HepG2 (cell line): ENCODE measurements around the gene PKM. TPM values are rescaled to one million over a fixed set of nuclear protein-coding genes. Genes with fewer than 3 reads are reported as not detected.

Source experiments
- ATAC-seq: fragments of 200-7000 bp; cut with Tn5 transposase; 3 replicates; pipeline ENCODE4 v1.9.1; 2020; ENCODE audit warnings: mild to moderate bottlenecking, moderate library complexity
- BruUV-seq: library from RNA; stranded (reverse); fragments of 400-500 nt; replicated peaks from 2 replicates; lab custom pipeline; 2021; lab: Mats Ljungman, UMichigan
- CTCF ChIA-PET: fragments of 300-600 bp; formaldehyde crosslinking; extraction: SDS; loops from one replicate; lab custom pipeline; 2021; ENCODE audit warnings: low total read pairs, inconsistent platforms, low intra/inter-chr PET ratio; lab: Yijun Ruan, JAX
- POLR2A ChIA-PET: fragments of 350-600 bp; sonication (Branson Sonifier 250); formaldehyde crosslinking; loops from one replicate; lab custom pipeline; 2020; ENCODE audit warnings: antibody characterized with exemption, inconsistent platforms; lab: Yijun Ruan, JAX
- DNase-seq: peaks from one replicate; pipeline ENCODE4 v3.0.0-alpha.2; 2015; ENCODE audit warnings: low spot score
- FAIRE-seq: peaks from 3 replicates; lab custom pipeline; 2011; peaks lifted over from hg19 to GRCh38; lab: Jason Lieb, UNC
- H2AFZ ChIP-seq: one replicate; pipeline ENCODE4 v1.6.1; 2011; ENCODE audit warnings: low read length, inconsistent platforms
- H3K27ac ChIP-seq: fragments of 300-600 bp; 3 replicates; pipeline ENCODE4 v1.8.0; 2011; ENCODE audit warnings: mixed run types, mild to moderate bottlenecking, mixed read lengths, low read length, inconsistent platforms; ENCODE audit not compliant: insufficient read depth; ENCODE audit errors: extremely low read length
- H3K27me3 ChIP-seq, 2 experiments: fragments of 200-600 bp in 1 of 2; 2 replicates in 1 of 2; 3 replicates in 1 of 2; pipeline versions ENCODE4 v1.6.0 to v1.8.0; 2011; ENCODE audit warnings: low read length in 2 of 2, mild to moderate bottlenecking in 2 of 2, moderate library complexity in 2 of 2, inconsistent platforms in 1 of 2; ENCODE audit not compliant: insufficient read depth in 2 of 2, control insufficient read depth in 1 of 2
- H3K36me3 ChIP-seq, 2 experiments: fragments of 200-600 bp in 1 of 2; replicated peaks in 1 of 2; 2 replicates in 1 of 2; 3 replicates in 1 of 2; pipeline versions ENCODE4 v1.5.1 to v1.8.0; 2011; ENCODE audit warnings: low read length in 2 of 2, inconsistent platforms in 1 of 2; ENCODE audit not compliant: insufficient read depth in 2 of 2, control insufficient read depth in 1 of 2
- H3K4me1 ChIP-seq: 2 replicates; pipeline ENCODE4 v1.5.1; 2012; ENCODE audit warnings: low read length, inconsistent platforms; ENCODE audit not compliant: insufficient read depth
- H3K4me2 ChIP-seq: 2 replicates; pipeline ENCODE4 v1.6.0; 2011; ENCODE audit warnings: low read depth, low read length, inconsistent platforms
- H3K4me3 ChIP-seq, 3 experiments: fragments of 200-600 bp in 1 of 3; sonication (generic), shearing (Covaris generic) in 1 of 3; replicated peaks in 1 of 3; 2 replicates each; pipeline ENCODE4 v1.5.1; 2011 to 2016; ENCODE audit warnings: low read length in 3 of 3, inconsistent platforms in 2 of 3, low read depth in 2 of 3, mild to moderate bottlenecking in 2 of 3, control low read depth in 1 of 3, mixed read lengths in 1 of 3; ENCODE audit not compliant: insufficient read depth in 1 of 3
- H3K79me2 ChIP-seq: one replicate; pipeline ENCODE4 v1.6.1; 2011; ENCODE audit warnings: low read length, inconsistent platforms; ENCODE audit not compliant: insufficient read depth
- H3K9ac ChIP-seq: 2 replicates; pipeline ENCODE4 v1.6.0; 2011; ENCODE audit warnings: mild to moderate bottlenecking, low read depth, low read length, inconsistent platforms; ENCODE audit not compliant: insufficient read depth
- H3K9me3 ChIP-seq: 2 replicates; pipeline ENCODE4 v1.5.1; 2012; ENCODE audit warnings: mild to moderate bottlenecking, low read length
- H4K20me1 ChIP-seq: 2 replicates; pipeline ENCODE4 v1.6.0; 2011; ENCODE audit warnings: inconsistent platforms, mild to moderate bottlenecking, low read length, moderate library complexity; ENCODE audit not compliant: insufficient read depth
- CHD4 ChIP-seq: fragments of 200-600 bp; sonication (generic); IDR thresholded peaks from 2 replicates; pipeline ENCODE4 v1.7.0; 2017; ENCODE audit warnings: mild to moderate bottlenecking, low read length, borderline replicate concordance
- FOXO1 ChIP-seq: sonication (generic); formaldehyde crosslinking; IDR thresholded peaks from 2 replicates; pipeline ENCODE4 v1.4.0; 2020; ENCODE audit warnings: missing genetic modification reagents
- HHEX ChIP-seq: IDR thresholded peaks from 2 replicates; pipeline ENCODE4 v1.6.1; 2016; ENCODE audit warnings: control low read depth
- HOXA9 ChIP-seq: sonication (generic); formaldehyde crosslinking; IDR thresholded peaks from 2 replicates; pipeline ENCODE4 v1.8.1; 2022; ENCODE audit warnings: missing genetic modification reagents, mild to moderate bottlenecking, moderate library complexity, borderline replicate concordance
- MEIS2 ChIP-seq: sonication (generic); formaldehyde crosslinking; IDR thresholded peaks from 2 replicates; pipeline ENCODE4 v1.9.0; 2021; ENCODE audit warnings: mild to moderate bottlenecking, missing genetic modification reagents
- NFYB ChIP-seq: sonication (generic); formaldehyde crosslinking; IDR thresholded peaks from 2 replicates; pipeline ENCODE4 v1.4.0; 2020; ENCODE audit warnings: missing genetic modification reagents
- PHF21A ChIP-seq: sonication (generic); formaldehyde crosslinking; IDR thresholded peaks from 2 replicates; pipeline ENCODE4 v1.5.0; 2020; ENCODE audit warnings: mild to moderate bottlenecking, missing genetic modification reagents
- SPEN ChIP-seq: sonication (generic); formaldehyde crosslinking; IDR thresholded peaks from 2 replicates; pipeline ENCODE4 v1.5.1; 2020; ENCODE audit warnings: low read depth, mild to moderate bottlenecking, missing genetic modification reagents
- TCF7L2 ChIP-seq: IDR thresholded peaks from 2 replicates; pipeline ENCODE4 v1.6.1; 2011; ENCODE audit warnings: mild to moderate bottlenecking, low read depth, low read length, moderate library complexity
- ZKSCAN5 ChIP-seq: sonication (generic); formaldehyde crosslinking; IDR thresholded peaks from 2 replicates; pipeline ENCODE4 v1.5.1; 2020; ENCODE audit warnings: mild to moderate bottlenecking, missing genetic modification reagents
- ZMYM3 ChIP-seq: sonication (generic); formaldehyde crosslinking; IDR thresholded peaks from 2 replicates; pipeline ENCODE4 v1.5.1; 2020; ENCODE audit warnings: mild to moderate bottlenecking, missing genetic modification reagents
- ZNF292 ChIP-seq: sonication (generic); formaldehyde crosslinking; IDR thresholded peaks from 2 replicates; pipeline ENCODE4 v1.8.1; 2022; ENCODE audit warnings: mild to moderate bottlenecking, low read depth, missing genetic modification reagents, borderline replicate concordance
- ZNF329 ChIP-seq: sonication (generic); formaldehyde crosslinking; IDR thresholded peaks from 2 replicates; pipeline ENCODE4 v1.9.0; 2021; ENCODE audit warnings: low read depth, mild to moderate bottlenecking, missing genetic modification reagents
- ZNF337 ChIP-seq: sonication (generic); formaldehyde crosslinking; IDR thresholded peaks from 2 replicates; pipeline ENCODE4 v1.5.1; 2020; ENCODE audit warnings: missing genetic modification reagents, low read depth, mild to moderate bottlenecking, borderline replicate concordance
- ZNF468 ChIP-seq: sonication (generic); formaldehyde crosslinking; IDR thresholded peaks from 2 replicates; pipeline ENCODE4 v1.8.0; 2022; ENCODE audit warnings: mild to moderate bottlenecking, moderate library complexity, missing genetic modification reagents
- ZNF549 ChIP-seq: sonication (generic); formaldehyde crosslinking; IDR thresholded peaks from 2 replicates; pipeline ENCODE4 v1.5.0; 2020; ENCODE audit warnings: missing genetic modification reagents
- ZNF775 ChIP-seq: sonication (generic); formaldehyde crosslinking; IDR thresholded peaks from 2 replicates; pipeline ENCODE4 v1.4.0; 2020; ENCODE audit warnings: missing genetic modification reagents, mild to moderate bottlenecking, moderate library complexity, borderline replicate concordance
- ZNF891 ChIP-seq: sonication (generic); formaldehyde crosslinking; IDR thresholded peaks from 2 replicates; pipeline ENCODE4 v1.5.0; 2020; ENCODE audit warnings: mild to moderate bottlenecking, missing genetic modification reagents
- WGBS: methylation state at CpG from one replicate; pipeline ENCODE4 v1.1.6; 2017; ENCODE audit warnings: low lambda C conversion rate; 5-methylcytosine and 5-hydroxymethylcytosine counted together
- in situ Hi-C: cut with HindIII; loops from 2 replicates; pipeline ENCODE4 v1.10.0; 2017; ENCODE audit warnings: low pct_unique_long_range_greater_than_20kb; ENCODE audit not compliant: extremely low pct_ligation_motif_present
- intact Hi-C: fragments of 100-400 bp; cut with micrococcal nuclease; formaldehyde crosslinking; loops from one replicate; pipeline ENCODE4 v1.10.0; 2022; ENCODE audit not compliant: unreplicated experiment
- polyA plus RNA-seq, 8 experiments: library from polyadenylated mRNA; depleted of rRNA in 3 of 8; stranded (reverse) in 7 of 8; unstranded in 1 of 8; fragments of >200 nt; fragmentation: Illumina TruSeq in 4 of 8; extraction: Trizol in 4 of 8; gene quantifications; 2 replicates each; pipeline versions ENCODE4 v1.2.1 to v1.2.3, GENCODE V29; 2011 to 2016; ENCODE audit warnings: low read depth in 4 of 8, missing spikeins in 1 of 8, mixed read lengths in 1 of 8; ENCODE audit not compliant: insufficient read depth in 1 of 8
- total RNA-seq, 5 experiments: library from RNA; depleted of rRNA; stranded (reverse); fragments of >200 nt; fragmentation: Illumina TruSeq; extraction: Trizol; gene quantifications; 2 replicates each; pipeline ENCODE4 v1.2.3, GENCODE V29; 2016; ENCODE audit warnings: low read depth in 1 of 5
- TF ChIP-seq, protein P1 (sequence below): sonication (generic); formaldehyde crosslinking; IDR thresholded peaks from 2 replicates; pipeline ENCODE4 v1.4.0; 2020; ENCODE audit warnings: missing genetic modification reagents
- TF ChIP-seq, protein P2 (sequence below): IDR thresholded peaks from 2 replicates; pipeline ENCODE4 v1.6.1; 2016; ENCODE audit warnings: control low read depth
- TF ChIP-seq, protein P3 (sequence below): sonication (generic); formaldehyde crosslinking; IDR thresholded peaks from 2 replicates; pipeline ENCODE4 v1.5.0; 2020; ENCODE audit warnings: mild to moderate bottlenecking, missing genetic modification reagents

PKM gene
- total and polyA plus RNA-seq, 2 of the 13 experiments (the other 11 are each of a cell fraction or from before 2014, with no cell fraction given): 488 to 780 TPM

DNA sequence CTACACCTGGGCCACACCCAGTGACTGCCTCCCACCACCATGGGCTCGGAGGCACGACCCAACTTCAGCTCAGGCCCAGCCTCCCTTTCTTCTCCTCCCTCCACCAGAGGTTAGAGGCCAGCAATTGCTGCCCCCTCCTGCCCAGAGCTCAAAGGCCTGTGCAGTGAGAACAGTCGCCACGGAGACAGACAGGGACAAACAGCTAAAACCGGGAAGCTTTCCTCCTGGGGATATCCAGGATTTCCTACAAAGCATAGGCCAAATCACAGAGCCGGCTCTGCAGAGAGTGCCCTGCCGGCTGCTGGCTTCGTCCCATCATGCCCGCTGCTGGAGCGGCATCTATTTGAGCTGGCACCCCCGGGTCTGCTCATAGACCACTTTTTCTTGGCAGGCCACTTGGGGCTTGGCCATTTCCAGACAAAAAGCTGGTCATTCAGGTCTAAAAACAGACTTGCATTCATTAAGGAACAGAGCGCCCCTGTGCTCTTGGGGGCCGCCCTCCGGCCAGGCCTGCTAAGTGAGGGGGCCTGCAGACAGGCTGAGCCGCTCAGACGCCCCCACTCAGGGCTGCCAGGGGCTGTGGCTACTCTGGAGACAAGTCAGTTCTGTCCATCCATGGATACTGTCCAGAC lies 50.9 kb downstream of the PKM start:
- H3K9me3 ChIP-seq: no peaks in the 10 kb centered on the region
- no peaks in the 10 kb centered on the region for H4K20me1 ChIP-seq
- 0% methylated on average over 4 of the region's 16 CpGs for WGBS
- H3K9ac ChIP-seq: peak overlapping the region; percentile 44; the same call in 1 of the 2 replicates
- no peak for FAIRE-seq
- DNase-seq: peak; percentile 36
- ChIA-PET POLR2A (no interaction called here), CTCF (no interaction called here)
- H3K79me2 ChIP-seq: no peaks in the 10 kb centered on the region
- in situ Hi-C loops: no loop called here
- H3K4me2 ChIP-seq: peak overlapping the region; percentile 73
- ATAC-seq: peak; percentile 52
- no peaks in the 10 kb centered on the region for H3K36me3 ChIP-seq
- intact Hi-C loops: no loop called here
- peak overlapping the region; percentile 7 for H2AFZ ChIP-seq
- H3K27ac ChIP-seq: peak overlapping the region; percentile 27
- H3K4me1 ChIP-seq: peaks cover 62% of the 10 kb centered on the region
- H3K27me3 ChIP-seq: peaks cover 3 to 39% of the 10 kb centered on the region in 2 experiments; a peak in 4 of 5 replicates
- peak overlapping the region in 1 of 3 experiments; percentile 54; a peak in 3 of 6 replicates for H3K4me3 ChIP-seq
- BruUV-seq: no TSS peak
- no peak for TF ChIP-seq ZNF329
- 0 out of 2 replicates have a peak, but pooled peaks have one; percentile 52 for TF ChIP-seq CHD4
- TF ChIP-seq ZNF891 (CRISPR knock-in tag): no peak
- TF ChIP-seq NFYB (CRISPR knock-in tag): no peak
- TF ChIP-seq, protein P1, sequence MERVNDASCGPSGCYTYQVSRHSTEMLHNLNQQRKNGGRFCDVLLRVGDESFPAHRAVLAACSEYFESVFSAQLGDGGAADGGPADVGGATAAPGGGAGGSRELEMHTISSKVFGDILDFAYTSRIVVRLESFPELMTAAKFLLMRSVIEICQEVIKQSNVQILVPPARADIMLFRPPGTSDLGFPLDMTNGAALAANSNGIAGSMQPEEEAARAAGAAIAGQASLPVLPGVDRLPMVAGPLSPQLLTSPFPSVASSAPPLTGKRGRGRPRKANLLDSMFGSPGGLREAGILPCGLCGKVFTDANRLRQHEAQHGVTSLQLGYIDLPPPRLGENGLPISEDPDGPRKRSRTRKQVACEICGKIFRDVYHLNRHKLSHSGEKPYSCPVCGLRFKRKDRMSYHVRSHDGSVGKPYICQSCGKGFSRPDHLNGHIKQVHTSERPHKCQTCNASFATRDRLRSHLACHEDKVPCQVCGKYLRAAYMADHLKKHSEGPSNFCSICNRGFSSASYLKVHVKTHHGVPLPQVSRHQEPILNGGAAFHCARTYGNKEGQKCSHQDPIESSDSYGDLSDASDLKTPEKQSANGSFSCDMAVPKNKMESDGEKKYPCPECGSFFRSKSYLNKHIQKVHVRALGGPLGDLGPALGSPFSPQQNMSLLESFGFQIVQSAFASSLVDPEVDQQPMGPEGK: 0 out of 2 replicates have a peak, but pooled peaks have one; percentile 16
- no peak for TF ChIP-seq ZNF468 (CRISPR knock-in tag)
- TF ChIP-seq SPEN (CRISPR knock-in tag): peak; percentile 14; the same call in 1 of the 2 replicates
- no peak for TF ChIP-seq HHEX (CRISPR knock-in tag)
- TF ChIP-seq, protein P2, sequence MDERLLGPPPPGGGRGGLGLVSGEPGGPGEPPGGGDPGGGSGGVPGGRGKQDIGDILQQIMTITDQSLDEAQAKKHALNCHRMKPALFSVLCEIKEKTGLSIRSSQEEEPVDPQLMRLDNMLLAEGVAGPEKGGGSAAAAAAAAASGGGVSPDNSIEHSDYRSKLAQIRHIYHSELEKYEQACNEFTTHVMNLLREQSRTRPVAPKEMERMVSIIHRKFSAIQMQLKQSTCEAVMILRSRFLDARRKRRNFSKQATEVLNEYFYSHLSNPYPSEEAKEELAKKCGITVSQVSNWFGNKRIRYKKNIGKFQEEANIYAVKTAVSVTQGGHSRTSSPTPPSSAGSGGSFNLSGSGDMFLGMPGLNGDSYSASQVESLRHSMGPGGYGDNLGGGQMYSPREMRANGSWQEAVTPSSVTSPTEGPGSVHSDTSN: no peak
- TF ChIP-seq, protein P3, sequence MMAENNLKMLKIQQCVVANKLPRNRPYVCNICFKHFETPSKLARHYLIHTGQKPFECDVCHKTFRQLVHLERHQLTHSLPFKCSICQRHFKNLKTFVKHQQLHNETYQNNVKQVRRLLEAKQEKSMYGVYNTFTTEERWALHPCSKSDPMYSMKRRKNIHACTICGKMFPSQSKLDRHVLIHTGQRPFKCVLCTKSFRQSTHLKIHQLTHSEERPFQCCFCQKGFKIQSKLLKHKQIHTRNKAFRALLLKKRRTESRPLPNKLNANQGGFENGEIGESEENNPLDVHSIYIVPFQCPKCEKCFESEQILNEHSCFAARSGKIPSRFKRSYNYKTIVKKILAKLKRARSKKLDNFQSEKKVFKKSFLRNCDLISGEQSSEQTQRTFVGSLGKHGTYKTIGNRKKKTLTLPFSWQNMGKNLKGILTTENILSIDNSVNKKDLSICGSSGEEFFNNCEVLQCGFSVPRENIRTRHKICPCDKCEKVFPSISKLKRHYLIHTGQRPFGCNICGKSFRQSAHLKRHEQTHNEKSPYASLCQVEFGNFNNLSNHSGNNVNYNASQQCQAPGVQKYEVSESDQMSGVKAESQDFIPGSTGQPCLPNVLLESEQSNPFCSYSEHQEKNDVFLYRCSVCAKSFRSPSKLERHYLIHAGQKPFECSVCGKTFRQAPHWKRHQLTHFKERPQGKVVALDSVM (CRISPR knock-in tag): peak; percentile 92
- no peak for TF ChIP-seq ZNF337 (CRISPR knock-in tag)
- no peak for TF ChIP-seq TCF7L2
- TF ChIP-seq ZKSCAN5 (CRISPR knock-in tag): no peak
- TF ChIP-seq ZNF292 (CRISPR knock-in tag): peak; percentile 37; the same call in 1 of the 2 replicates
- TF ChIP-seq ZNF775 (CRISPR knock-in tag): no peak
- TF ChIP-seq ZNF549 (CRISPR knock-in tag): no peak
- no peak for TF ChIP-seq MEIS2 (CRISPR knock-in tag)
- no peak for TF ChIP-seq HOXA9 (CRISPR knock-in tag)
- no peak for TF ChIP-seq FOXO1 (CRISPR knock-in tag)
- 0 out of 2 replicates have a peak, but pooled peaks have one; percentile 23 for TF ChIP-seq PHF21A
- TF ChIP-seq ZMYM3 (CRISPR knock-in tag): peak; percentile 72; the same call in 1 of the 2 replicates
